Activated T-cell treated with anti-CD3 and anti-CD28 coated beads for 4 hours (primary cell): ENCODE results near the gene NPPB.

ENCODE experiments used
- DNase-seq: peaks from one replicate; pipeline ENCODE4 v3.0.0-alpha.2; 2020

Gene NPPB

GRCh38 chr1:11880911-11881748, 22.4 kb upstream of the NPPB start:
- DNase-seq = no peak

DNA sequence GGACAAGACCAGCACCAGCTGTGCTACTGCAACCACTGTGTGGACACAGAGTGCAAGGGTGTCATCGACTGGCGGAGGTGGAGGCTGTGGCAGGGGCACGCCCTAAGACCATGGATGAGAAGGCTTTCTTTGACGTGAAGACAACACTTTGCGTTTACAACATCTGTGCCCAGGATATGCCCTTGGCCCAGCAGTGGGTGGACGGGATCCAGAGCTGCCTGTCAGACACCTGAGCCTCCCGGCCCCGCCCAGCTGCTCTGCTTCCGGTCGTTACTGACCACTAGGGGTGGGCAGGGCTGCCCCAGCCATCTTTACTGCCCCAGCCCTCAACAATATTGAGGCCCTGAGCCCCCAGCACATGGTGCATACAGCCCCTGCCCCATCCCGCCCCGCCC, 21.4 kb upstream of the NPPB start:
- no peak for DNase-seq

GRCh38 chr1:11879311-11880180, 20.8 kb upstream of the NPPB start:
- DNase-seq = no peak

DNA sequence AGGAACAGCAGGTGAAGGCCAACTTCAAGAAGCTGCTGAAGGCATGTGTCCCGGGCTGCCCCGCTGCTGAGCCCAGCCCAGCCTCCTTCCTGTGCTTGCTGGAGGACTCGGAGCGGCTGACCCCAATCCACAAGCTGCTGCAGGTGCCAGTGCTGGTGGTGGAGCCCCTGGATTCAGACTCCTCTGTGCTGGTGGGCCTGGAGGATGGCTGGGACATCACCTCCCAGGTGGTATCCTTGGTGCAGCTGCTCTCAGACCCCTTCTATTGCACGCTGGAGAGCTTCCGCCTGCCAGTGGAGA, 20.1 kb upstream of the NPPB start:
- DNase-seq = no peak

GRCh38 chr1:11878081-11878890, 19.5 kb upstream of the NPPB start:
- DNase-seq = no peak

GRCh38 chr1:11877074-11877473, 18.3 kb upstream of the NPPB start:
- no peak for DNase-seq

DNA sequence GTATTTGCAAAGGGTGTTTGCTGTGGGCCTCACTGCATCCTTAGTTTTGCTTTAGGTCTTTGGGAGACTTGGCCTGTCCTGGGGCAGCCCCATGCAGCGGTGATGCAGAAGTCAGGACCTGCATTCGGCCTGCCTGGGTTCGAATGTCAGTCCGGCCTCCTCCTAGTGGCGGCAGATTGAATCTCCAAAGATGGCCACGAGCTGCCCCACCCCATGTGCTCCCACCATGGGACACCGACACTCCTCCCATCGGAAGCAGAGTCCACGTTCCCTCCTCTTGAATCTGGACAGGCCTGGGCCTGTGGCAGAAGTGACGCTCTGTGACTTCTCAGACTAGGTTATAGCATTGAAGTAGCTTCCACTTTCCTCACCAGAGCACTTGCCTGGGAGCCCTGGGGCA, 16.3 kb upstream of the NPPB start:
- DNase-seq = no peak

DNA sequence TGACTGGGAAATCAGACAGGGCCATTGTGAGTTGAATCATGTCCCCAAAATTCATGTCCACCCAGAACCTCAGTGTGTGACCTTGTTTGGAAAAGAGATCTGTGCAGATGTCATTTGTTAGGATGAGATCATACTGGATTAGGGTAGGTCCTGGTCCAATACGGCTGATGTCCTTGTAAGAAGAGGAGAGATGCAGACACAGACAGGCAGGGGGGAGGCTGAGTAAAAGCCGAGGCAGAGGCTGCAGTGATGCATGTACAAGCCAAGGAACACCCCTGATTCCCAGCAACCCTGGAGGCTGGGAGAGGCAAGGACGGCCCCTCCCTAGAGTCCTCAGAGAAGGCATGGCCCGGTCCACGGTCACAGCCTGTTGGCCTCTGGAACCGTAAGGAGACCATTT, 15.9 kb upstream of the NPPB start:
- DNase-seq = no peak

- DNase-seq = no peak
Observed at GRCh38 chr1:11874258-11874562, 15.5 kb upstream of the NPPB start.

DNA sequence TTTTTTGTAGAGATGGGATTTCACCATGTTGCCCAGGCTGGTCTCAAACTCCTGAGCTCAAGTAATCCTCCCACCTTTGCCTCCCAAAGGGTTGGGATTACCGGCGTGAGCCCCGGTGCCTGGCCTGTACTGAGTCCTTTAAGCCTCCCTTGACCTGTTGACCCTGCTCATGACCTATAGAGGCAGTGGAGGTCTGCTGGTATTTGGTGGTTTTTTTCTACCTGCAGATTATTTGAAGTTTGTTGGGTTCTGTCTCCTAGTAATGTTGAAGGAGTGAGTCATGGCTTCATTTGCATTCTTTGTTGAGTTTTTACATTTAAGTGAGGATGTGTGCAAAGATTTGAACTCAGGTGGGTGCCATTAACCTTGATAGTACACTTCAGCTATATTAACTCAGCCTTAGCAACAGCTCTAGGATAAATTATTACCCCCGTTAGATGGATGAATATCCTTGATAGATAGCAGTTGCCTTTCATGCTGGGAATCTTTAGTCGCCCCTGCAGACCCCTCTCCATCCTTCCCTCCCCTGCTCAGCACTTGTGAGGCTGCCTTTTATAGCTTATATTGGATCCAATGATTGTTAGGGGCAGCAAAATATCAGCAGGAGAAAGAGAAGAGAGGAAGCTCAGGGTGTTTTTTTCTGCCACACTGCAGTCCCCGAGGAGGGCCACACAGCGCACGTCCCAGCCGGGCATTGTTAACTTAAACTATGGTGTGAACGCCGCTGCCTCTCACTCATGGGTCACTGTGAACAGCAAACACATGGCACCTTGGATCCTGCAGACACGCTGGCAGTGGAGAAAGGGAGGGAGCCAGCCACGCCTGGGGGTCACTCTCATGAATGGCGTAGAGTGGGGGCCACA, 14.9 kb upstream of the NPPB start:
- DNase-seq = no peak

DNA sequence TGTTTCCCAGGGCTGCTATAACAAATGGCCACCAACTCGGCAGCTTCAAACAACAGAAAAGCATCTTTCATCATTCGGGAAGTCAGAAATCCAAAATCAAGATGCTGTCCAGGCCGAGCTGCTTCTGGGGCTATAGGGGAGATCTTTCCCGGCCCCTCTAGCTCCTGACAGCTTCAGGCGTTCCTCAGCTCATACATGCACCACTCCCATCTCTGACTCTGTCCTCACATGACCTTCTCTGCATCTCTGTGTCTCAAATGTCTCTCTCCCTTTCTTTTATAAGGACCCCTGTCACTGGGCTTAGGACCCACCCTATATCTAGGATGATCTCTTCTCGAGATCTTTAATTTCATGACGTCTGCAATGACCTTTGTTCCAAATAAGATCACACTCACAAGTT, 13.8 kb upstream of the NPPB start:
- no peak for DNase-seq

DNA sequence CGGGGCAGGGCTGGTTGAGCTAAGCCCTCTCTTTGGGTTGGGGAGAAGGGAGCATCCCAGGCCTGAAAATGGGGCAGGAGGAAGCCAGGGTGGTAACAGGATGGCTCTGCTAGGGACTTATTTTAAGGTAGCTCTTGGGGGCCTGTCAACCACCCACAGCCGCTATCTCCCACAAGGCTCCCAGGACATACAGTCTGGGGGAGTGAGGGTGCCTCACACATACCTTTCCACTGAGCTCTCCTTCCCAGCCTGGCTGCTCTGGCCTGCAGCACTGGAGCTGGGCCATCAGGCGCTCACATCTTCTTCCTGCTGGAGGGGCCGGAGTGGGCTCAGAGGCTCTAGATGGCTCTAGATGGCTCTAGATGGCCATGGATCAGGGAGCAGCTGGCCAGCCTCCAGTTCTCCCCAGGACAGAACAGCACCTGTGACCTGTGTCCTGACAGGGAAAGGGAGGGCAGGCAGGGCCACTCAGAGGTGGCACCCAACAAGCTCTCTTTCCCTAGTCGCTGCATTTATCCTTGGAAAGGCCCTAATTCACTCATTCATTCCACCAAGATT, 11.0 kb upstream of the NPPB start:
- no peak for DNase-seq

DNA sequence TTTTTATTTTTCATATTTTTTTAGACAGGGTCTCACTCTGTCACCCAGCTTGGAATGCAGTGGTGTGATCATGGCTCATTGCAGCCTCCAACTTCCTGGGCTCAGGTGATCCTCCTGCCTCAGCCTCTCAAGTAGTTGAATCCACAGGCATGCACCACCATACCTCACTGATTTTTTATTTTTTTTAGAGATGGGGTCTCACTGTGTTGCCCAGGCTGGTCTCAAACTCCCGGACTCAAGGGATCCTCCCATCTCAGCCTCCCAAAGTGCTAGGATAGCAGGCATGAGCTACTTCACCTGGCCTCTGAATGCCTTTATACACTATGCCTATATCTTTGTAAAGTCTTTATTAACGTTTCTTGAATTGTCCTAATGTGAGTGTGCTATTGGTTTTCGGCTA, 10.4 kb upstream of the NPPB start:
- no peak for DNase-seq

GRCh38 chr1:11868331-11868980, 9.7 kb upstream of the NPPB start:
- DNase-seq = no peak

GRCh38 chr1:11862890-11863289, 4.1 kb upstream of the NPPB start:
- no peak for DNase-seq

DNA sequence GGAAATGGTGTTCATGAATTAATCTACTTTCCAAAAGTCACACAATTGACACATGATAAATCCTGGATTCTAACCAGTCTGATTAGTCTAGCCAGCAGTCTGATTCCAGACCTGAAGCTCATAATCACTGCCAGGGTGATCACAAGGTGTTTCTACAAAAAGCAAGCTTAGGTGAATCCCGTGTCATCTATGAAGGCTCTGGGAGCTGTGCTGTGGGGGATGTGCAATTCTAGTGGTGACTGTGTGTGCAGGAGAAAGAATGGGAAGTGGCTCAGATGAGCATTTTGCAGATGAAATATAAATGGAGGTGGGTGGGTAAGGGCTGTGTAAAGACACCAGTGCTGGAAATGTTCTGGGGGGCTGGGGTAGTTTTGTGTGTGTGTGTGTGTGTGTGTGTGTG, 1.8 kb upstream of the NPPB start:
- no peak for DNase-seq

- no peak for DNase-seq
Observed at GRCh38 chr1:11860083-11860482, 1.3 kb upstream of the NPPB start.

DNA sequence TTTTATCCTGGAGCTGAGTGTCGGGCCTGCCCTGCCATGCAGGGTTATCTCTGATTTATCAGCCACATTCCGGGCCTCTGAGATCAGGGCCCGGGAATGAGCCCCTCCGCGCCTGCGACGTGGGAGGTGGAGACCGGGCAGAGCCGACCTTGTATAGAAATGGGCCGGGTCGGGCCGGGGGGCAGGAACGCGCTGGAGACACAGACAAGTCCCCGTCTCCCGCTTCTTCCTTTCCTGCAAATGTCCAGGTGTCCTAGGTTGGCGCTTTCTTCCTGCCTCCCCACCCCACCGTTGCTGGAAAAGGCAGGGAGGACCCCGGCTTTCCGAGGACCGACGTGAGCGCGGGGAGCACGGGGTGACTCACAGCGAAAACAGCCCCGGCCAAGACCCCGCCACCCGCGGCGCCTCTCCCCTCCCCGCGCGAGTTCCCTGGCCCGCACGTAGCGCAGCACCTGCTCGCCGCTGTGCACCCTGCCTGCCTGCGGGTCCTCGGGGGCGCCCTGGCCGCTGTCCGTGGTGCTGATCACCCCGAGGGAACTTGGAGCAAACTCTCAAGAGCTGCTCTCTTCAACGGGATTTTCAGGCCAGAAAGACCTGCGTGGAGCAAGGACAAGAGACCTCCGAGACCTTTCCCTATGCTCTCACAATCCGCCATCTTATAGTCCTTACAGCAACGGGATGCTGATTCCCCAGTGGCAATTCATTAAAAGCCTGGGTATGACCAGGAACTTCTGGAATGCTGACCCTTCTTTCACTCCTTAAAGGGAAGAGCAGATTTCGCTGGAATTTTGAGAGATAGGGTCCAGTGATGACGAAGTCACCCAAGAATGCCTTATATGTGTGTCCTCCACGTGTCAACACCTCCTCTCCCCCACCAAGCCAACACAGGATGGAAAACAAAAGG, 475 bp upstream of the NPPB start:
- peak; percentile 35 for DNase-seq

DNA sequence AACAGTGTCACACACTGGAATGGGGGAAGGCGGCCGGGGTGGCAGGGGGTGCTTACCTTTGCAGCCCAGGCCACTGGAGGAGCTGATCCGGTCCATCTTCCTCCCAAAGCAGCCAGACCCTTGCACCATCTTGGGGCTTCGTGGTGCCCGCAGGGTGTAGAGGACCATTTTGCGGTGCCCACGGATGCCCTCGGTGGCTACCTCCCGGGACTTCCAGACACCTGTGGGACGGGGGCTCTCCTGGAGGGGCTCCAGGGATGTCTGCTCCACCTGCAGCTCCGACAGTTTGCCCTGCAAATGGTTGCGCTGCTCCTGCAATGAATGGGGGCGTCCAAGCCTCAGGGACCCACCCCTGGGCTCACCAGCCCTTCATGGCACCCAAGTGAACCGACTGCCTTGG, 587 bp downstream of the NPPB start:
- DNase-seq = no peak

GRCh38 chr1:11857164-11857851, 1.4 kb downstream of the NPPB start:
- DNase-seq = no peak
